GM12873 (cell line): ENCODE measurements around the gene SAMM50.

Experiments used
- CTCF ChIP-seq: IDR thresholded peaks from 2 replicates; pipeline ENCODE4 v1.5.1; 2012; ENCODE audit warnings: low read depth, mild to moderate bottlenecking, moderate library complexity, low read length, control low read depth; ENCODE audit not compliant: insufficient read depth; ENCODE audit errors: missing control alignments

Gene SAMM50

GRCh38 chr22:43972931-43973462, 17.8 kb downstream of the SAMM50 start:
- TF ChIP-seq CTCF = no peak

- TF ChIP-seq CTCF = no peak
These were observed 18.8 kb downstream of the SAMM50 start for GRCh38 chr22:43974028-43974545.

- TF ChIP-seq CTCF = no peak
These were observed 19.8 kb downstream of the SAMM50 start for GRCh38 chr22:43975041-43975440.

- TF ChIP-seq CTCF = no peak
These were observed 21.9 kb downstream of the SAMM50 start for GRCh38 chr22:43976861-43977795.

- no peak for TF ChIP-seq CTCF
These were observed 23.3 kb downstream of the SAMM50 start for GRCh38 chr22:43978558-43978957.

- TF ChIP-seq CTCF = no peak
These were observed 25.3 kb downstream of the SAMM50 start for GRCh38 chr22:43980579-43980978.

GRCh38 chr22:43980996-43981395, 25.8 kb downstream of the SAMM50 start:
- TF ChIP-seq CTCF = no peak
